Chondrocyte (in vitro differentiated cells): ENCODE measurements around the gene PRLH. TPM values are rescaled to one million over a fixed set of nuclear protein-coding genes. Genes with fewer than 3 reads are reported as not detected.

Experiments
- DNase-seq: peaks from one replicate; pipeline ENCODE4 v3.0.0; 2021; ENCODE audit warnings: mixed read lengths, low spot score
- H3K27ac Mint-ChIP-seq: one replicate; pipeline ENCODE4 v1.8.0; 2021; ENCODE audit warnings: mild to moderate bottlenecking, moderate library complexity, mixed read lengths; ENCODE audit not compliant: unreplicated experiment
- H3K27me3 Mint-ChIP-seq: 2 replicates; pipeline ENCODE4 v1.8.0; 2021; ENCODE audit warnings: low read depth, mixed read lengths
- H3K36me3 Mint-ChIP-seq: 2 replicates; pipeline ENCODE4 v1.8.0; 2021; ENCODE audit warnings: low read depth, mixed read lengths
- H3K4me1 Mint-ChIP-seq: 2 replicates; pipeline ENCODE4 v1.8.0; 2021; ENCODE audit warnings: low read depth, mild to moderate bottlenecking, mixed read lengths
- H3K4me3 Mint-ChIP-seq: one replicate; pipeline ENCODE4 v1.8.0; 2021; ENCODE audit warnings: mild to moderate bottlenecking, moderate library complexity, mixed read lengths; ENCODE audit not compliant: unreplicated experiment
- H3K9me3 Mint-ChIP-seq: 2 replicates; pipeline ENCODE4 v1.8.0; 2021; ENCODE audit warnings: low read depth, mixed read lengths
- total RNA-seq: library from RNA; stranded (reverse); gene quantifications from 3 replicates; pipeline ENCODE4 v1.2.1, GENCODE V29; 2021
- TF ChIP-seq, protein P1 (sequence below): fragments of 200-600 bp; sonication (generic); IDR thresholded peaks from 2 replicates; pipeline ENCODE4 v1.5.0; 2021; ENCODE audit warnings: antibody characterized with exemption, mild to moderate bottlenecking, moderate library complexity

The PRLH gene
- total RNA-seq, 1 donor from 2014 or later: not detected

DNA sequence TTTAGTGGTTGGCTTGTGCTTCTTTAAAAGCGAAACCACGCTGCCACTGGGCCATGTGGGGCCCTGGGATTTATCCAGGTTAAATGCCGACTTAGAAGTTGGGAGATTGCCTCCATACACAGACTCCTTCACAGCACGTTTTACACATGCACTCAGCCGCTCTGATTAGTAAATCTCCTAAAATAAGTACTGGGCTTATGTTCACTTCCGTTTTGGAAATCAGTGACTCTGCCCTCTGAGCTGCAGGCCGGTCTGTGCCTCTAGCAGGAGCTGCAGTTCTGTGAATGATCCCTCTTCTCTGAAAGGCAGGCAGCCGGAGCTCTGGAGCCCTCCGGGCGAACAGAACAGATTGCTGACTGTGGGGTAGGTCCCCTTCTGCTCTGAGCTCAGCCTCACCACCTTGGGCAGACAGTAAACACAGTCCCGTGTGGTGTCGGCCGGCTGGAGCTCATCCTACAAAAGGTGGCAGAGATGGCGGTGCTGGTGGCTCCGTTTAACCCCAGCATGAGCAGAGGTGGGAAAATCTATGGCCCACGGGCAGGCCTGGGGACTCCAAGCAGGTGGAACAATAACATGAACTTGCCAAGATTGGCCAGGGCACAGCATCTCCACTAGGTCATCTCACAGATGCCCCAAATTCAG, 34.0 kb downstream of the PRLH start:
- DNase-seq: no peak
- Mint-ChIP-seq H3K4me3 (no peak overlapping the region), H3K4me1 (peaks cover 27% of the 10 kb centered on the region), H3K27ac (peak overlapping the region; percentile 77), H3K27me3 (no peaks in the 10 kb centered on the region), H3K36me3 (no peaks in the 10 kb centered on the region), H3K9me3 (no peaks in the 10 kb centered on the region)
- TF ChIP-seq, protein P1, sequence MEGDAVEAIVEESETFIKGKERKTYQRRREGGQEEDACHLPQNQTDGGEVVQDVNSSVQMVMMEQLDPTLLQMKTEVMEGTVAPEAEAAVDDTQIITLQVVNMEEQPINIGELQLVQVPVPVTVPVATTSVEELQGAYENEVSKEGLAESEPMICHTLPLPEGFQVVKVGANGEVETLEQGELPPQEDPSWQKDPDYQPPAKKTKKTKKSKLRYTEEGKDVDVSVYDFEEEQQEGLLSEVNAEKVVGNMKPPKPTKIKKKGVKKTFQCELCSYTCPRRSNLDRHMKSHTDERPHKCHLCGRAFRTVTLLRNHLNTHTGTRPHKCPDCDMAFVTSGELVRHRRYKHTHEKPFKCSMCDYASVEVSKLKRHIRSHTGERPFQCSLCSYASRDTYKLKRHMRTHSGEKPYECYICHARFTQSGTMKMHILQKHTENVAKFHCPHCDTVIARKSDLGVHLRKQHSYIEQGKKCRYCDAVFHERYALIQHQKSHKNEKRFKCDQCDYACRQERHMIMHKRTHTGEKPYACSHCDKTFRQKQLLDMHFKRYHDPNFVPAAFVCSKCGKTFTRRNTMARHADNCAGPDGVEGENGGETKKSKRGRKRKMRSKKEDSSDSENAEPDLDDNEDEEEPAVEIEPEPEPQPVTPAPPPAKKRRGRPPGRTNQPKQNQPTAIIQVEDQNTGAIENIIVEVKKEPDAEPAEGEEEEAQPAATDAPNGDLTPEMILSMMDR: peak; percentile 66

DNA sequence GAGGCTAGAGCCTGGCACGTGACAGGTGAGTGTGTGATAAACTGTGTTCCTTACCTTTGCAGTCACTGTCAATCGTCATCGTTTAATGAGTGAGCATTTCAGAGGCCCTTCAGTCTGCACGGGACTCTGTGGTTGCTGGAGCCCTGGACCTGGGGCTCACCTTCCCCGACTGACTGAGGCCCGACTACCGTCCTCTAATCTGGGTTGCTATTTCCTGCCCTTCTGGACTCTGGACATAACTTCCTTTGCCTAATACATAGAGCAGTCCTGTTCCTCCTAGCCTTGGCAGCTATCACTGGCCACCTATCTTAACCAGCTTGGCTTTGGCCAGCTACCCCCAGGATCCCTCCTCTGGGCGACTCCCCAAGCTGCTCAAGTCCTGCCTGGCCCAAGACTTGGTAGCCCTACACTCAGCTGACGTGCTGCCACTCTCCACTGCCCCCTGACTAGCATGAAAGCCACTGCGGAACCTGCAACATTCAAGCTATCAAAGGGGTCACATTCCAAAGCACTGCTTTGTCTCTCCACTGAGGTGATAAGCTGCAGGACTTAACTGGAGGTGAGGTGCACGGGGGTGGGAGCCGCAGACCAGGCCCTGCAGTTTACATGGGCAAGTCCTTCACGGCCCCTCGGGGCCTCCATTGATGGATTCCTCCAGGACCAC, 35.2 kb downstream of the PRLH start:
- no peaks in the 10 kb centered on the region for H3K27me3 Mint-ChIP-seq
- no peak overlapping the region for H3K4me3 Mint-ChIP-seq
- TF ChIP-seq, protein P1: peak; percentile 8
- H3K9me3 Mint-ChIP-seq: no peaks in the 10 kb centered on the region
- no peaks in the 10 kb centered on the region for H3K36me3 Mint-ChIP-seq
- H3K4me1 Mint-ChIP-seq: peaks cover 24% of the 10 kb centered on the region
- H3K27ac Mint-ChIP-seq: no peak overlapping the region
- DNase-seq: no peak

DNA sequence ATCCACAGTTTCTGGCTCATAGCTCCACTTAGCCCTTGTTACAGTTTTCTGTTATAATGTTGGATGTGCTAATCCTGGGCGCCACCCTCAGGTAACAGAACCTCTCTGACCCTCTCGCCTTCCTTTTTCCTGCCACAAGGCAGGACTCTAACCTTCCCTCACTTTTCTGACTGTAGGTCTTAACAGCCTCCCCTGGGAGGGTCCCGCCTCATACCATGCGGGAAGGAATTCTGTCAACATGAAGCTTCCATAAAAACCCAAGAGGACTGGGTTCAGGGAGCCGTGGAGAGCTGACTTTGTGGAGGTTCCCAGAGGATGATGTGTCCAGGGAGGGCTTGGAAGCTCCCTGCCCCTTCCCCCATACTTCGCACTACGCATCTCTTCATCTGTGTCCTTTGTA, 36.0 kb downstream of the PRLH start:
- H3K4me1 Mint-ChIP-seq: peaks cover 24% of the 10 kb centered on the region
- H3K36me3 Mint-ChIP-seq: no peaks in the 10 kb centered on the region
- H3K27ac Mint-ChIP-seq: no peak overlapping the region
- no peak overlapping the region for H3K4me3 Mint-ChIP-seq
- TF ChIP-seq, protein P1: no peak
- no peak for DNase-seq
- no peaks in the 10 kb centered on the region for H3K9me3 Mint-ChIP-seq
- no peaks in the 10 kb centered on the region for H3K27me3 Mint-ChIP-seq

DNA sequence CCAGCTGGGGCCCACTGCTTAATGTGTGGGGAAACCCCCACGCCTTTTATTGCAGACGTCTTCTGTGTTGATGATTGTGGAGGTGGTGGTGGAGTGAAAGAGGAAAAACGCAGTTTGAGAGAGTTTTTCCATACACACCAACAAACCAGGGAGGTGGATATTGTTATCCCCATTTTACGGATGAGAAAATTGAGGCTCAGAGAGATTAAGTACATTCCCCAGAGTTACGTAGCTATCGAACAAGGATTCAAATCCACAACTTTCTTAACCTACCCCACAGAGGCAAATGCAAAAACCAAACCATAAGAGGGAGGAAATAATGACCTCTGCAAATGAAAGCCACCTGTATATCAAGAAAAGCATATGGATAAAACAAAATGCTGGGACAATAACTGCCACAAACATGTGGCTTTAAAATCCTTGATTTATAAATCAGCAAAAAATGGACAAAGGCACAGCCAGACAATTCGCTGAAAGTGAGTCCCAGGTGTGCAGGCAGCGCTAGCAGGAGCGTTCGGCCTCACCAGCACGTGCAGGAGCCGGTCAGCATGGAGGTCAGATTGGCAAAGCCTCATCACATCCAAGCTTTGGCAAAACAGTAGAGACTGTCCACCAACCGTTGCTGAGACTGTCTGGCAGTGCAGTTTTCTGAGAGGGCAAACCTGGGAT, 36.8 kb downstream of the PRLH start:
- no peaks in the 10 kb centered on the region for H3K36me3 Mint-ChIP-seq
- TF ChIP-seq, protein P1: no peak
- peak overlapping the region; percentile 71 for H3K27ac Mint-ChIP-seq
- H3K4me3 Mint-ChIP-seq: peak overlapping the region; percentile 49
- H3K27me3 Mint-ChIP-seq: no peaks in the 10 kb centered on the region
- H3K4me1 Mint-ChIP-seq: peaks cover 24% of the 10 kb centered on the region
- H3K9me3 Mint-ChIP-seq: no peaks in the 10 kb centered on the region
- DNase-seq: no peak

DNA sequence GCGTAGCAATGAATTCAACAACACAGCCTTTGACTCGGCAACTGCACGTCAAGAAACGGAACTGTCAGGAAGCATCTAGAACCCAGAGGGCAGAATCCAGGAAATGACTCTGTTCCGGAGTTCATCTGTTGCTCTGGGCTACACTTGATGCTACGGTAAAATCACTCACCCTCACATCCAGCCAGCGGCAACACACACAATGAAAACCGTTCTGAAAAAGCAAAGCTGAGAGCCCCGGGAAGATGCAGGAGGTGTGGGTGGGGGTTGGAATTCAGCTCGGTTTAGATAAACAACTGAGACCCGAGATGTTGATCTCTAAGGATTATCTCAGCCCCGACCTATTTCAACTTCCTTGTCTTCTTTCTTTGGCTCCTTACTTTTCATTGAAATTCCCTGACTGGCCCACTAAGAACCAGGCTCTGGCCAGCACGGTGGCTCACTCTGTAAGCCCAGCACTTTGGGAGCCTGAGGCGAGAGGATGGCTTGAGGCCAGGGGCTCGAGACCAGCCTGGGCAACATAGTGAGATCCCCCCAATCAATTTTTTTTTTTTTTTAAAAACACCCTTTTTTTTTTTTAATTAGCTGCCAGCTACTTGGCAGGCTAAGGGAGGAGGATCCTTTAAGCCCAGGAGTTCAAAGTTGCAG, 37.5 kb downstream of the PRLH start:
- H3K4me3 Mint-ChIP-seq: peak overlapping the region; percentile 49
- DNase-seq: no peak
- no peaks in the 10 kb centered on the region for H3K36me3 Mint-ChIP-seq

More for the DNA sequence above, 37.5 kb downstream of the PRLH start:
- Mint-ChIP-seq H3K9me3 (no peaks in the 10 kb centered on the region), H3K27me3 (no peaks in the 10 kb centered on the region), H3K4me1 (peaks cover 24% of the 10 kb centered on the region), H3K27ac (peak overlapping the region; percentile 71)
- TF ChIP-seq, protein P1: no peak
